Measurements from ENCODE around the gene HLA-E. TPM values are rescaled to one million over a fixed set of nuclear protein-coding genes. Genes with fewer than 3 reads are reported as not detected.

HLA-E gene
- total and polyA plus RNA-seq, 10 of the 15 experiments (the other 5 are each of a cell fraction or from before 2014, with no cell fraction given), result 35.1 to 483 (median 267) TPM

DNA sequence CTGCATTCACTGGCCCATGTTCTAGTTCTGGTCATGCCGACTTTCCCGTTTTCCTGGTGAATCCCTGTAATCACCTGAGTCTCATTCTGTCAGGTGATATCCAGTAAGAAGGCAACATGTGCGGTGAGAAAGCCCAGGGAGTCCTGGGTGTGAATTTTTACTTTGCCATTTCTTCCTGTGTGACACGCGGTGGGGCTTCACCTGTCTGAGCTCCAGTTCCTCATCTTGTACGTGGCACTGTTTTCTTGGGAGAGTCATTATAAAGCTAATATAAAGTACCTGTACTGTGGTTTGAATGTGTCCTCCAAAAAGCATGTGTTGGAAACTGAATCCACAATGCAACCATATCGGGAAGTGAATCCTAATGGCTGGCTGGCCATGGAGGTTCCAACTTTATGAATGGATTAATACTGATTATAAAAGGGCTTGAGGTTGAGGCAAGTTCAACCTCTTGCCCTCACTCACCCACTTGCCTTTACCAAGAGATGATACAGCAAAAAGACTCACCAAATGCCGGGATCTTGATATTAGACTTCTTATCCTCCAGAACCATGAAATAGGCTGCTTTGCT, 5.1 kb downstream of the HLA-E start (continued):
- TF ChIP-seq, protein P1, sequence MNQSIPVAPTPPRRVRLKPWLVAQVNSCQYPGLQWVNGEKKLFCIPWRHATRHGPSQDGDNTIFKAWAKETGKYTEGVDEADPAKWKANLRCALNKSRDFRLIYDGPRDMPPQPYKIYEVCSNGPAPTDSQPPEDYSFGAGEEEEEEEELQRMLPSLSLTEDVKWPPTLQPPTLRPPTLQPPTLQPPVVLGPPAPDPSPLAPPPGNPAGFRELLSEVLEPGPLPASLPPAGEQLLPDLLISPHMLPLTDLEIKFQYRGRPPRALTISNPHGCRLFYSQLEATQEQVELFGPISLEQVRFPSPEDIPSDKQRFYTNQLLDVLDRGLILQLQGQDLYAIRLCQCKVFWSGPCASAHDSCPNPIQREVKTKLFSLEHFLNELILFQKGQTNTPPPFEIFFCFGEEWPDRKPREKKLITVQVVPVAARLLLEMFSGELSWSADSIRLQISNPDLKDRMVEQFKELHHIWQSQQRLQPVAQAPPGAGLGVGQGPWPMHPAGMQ (IDR thresholded peaks at IDR 0.05; ENCODE audit: borderline replicate concordance), result no peak
- no peak for TF ChIP-seq SIX5 (IDR thresholded peaks at IDR 0.05; ENCODE audit: low read depth, low read length, severe bottlenecking)
- no peak; the same call in 1 of the 2 replicates for TF ChIP-seq POLR2AphosphoS2 (IDR thresholded peaks at IDR 0.05; ENCODE audit: low read depth, low read length)
- TF ChIP-seq TAF1 (IDR thresholded peaks at IDR 0.05; ENCODE audit: borderline replicate concordance, low read depth, low read length), result no peak
- TF ChIP-seq BMI1 (IDR thresholded peaks at IDR 0.05; ENCODE audit: borderline replicate concordance), result no peak
- no peak for TF ChIP-seq RAD21 (IDR thresholded peaks at IDR 0.05; ENCODE audit: insufficient read depth, low read depth, low read length)
- TF ChIP-seq ZBED1 (IDR thresholded peaks at IDR 0.05; ENCODE audit: borderline replicate concordance), result no peak
- 0 out of 2 replicates have a peak, but pooled peaks have one; percentile 18 for TF ChIP-seq TCF7 (IDR thresholded peaks at IDR 0.05; ENCODE audit: borderline replicate concordance)
- peak; percentile 17; the same call in 1 of the 2 replicates for TF ChIP-seq POLR2A (IDR thresholded peaks at IDR 0.05; ENCODE audit: low read depth, low read length)
- no peak for TF ChIP-seq SREBF2 (IDR thresholded peaks at IDR 0.05; ENCODE audit: low read length)
- TF ChIP-seq YY1 (IDR thresholded peaks at IDR 0.05; ENCODE audit: low read depth, low read length), result 0 out of 2 replicates have a peak, but pooled peaks have one; percentile 16
- TF ChIP-seq IKZF1 (conservative IDR thresholded peaks at IDR 0.05), result 0 out of 2 replicates have a peak, but pooled peaks have one; percentile 21
- no peak for TF ChIP-seq HDGF (IDR thresholded peaks at IDR 0.05)
- peak; percentile 32; the same call in 1 of the 2 replicates for TF ChIP-seq MTA3 (IDR thresholded peaks at IDR 0.05; ENCODE audit: borderline replicate concordance, low read length)
- no peak for TF ChIP-seq BCL11A (IDR thresholded peaks at IDR 0.05; ENCODE audit: low read depth, low read length)
- no peak for TF ChIP-seq EED (IDR thresholded peaks at IDR 0.05; ENCODE audit: low read depth)

All from GM12878 (cell line).